ENCODE measurements around the gene KAT7. TPM values are rescaled to one million over a fixed set of nuclear protein-coding genes. Genes with fewer than 3 reads are reported as not detected.
"Not testable (repeated sequence)": the region's sequence is repeated elsewhere in the genome, so short reads cannot be mapped to it uniquely, and the experiment has no call there.

Gene KAT7
- total RNA-seq, 1 donor from 2014 or later = 63.2 TPM

- DNase-seq (ENCODE audit: low spot score); intact Hi-C loops (cut with DNase I): not testable (repeated sequence)
These were observed 29.9 kb upstream of the KAT7 start for GRCh38 chr17:49758464-49759010.

GRCh38 chr17:49759203-49759602, 29.3 kb upstream of the KAT7 start:
- intact Hi-C loops (cut with DNase I) = no loop called here
- DNase-seq (ENCODE audit: low spot score) = no peak

GRCh38 chr17:49760296-49760695, 28.2 kb upstream of the KAT7 start:
- DNase-seq (ENCODE audit: low spot score) = no peak
- intact Hi-C loops (cut with DNase I) = loop anchor here (5.0 kb wide), 1 partner anchor 33 kb away; no protein-coding TSS in a partner anchor

- intact Hi-C loops (cut with DNase I) = loop anchor here (5.0 kb wide), 1 partner anchor 34 kb away; no protein-coding TSS in a partner anchor
- DNase-seq (ENCODE audit: low spot score) = no peak
These were observed 27.4 kb upstream of the KAT7 start for GRCh38 chr17:49760932-49761558.

- intact Hi-C loops (cut with DNase I) = loop anchor here (5.0 kb wide), 1 partner anchor 35 kb away; no protein-coding TSS in a partner anchor
- no peak for DNase-seq (ENCODE audit: low spot score)
These were observed 26.1 kb upstream of the KAT7 start for GRCh38 chr17:49762151-49762941.

GRCh38 chr17:49763735-49764558, 24.5 kb upstream of the KAT7 start, which contains the start of gene FAM117A:
TSS of gene FAM117A (minus strand) at chr17:49764131. CDS start at chr17:49764087, 44 bp downstream.
- DNase-seq (ENCODE audit: low spot score) = peak; percentile 97

GRCh38 chr17:49764559-49765180, 23.8 kb upstream of the KAT7 start:
- intact Hi-C loops (cut with DNase I) = loop anchor here (5.0 kb wide), 1 partner anchor 37 kb away; no protein-coding TSS in a partner anchor
- no peak for DNase-seq (ENCODE audit: low spot score)

More at GRCh38 chr17:49763735-49764558, 24.5 kb upstream of the KAT7 start, which contains the start of gene FAM117A:
- intact Hi-C loops (cut with DNase I) = loop anchor here (5.0 kb wide), 1 partner anchor 37 kb away; no protein-coding TSS in a partner anchor

GRCh38 chr17:49766918-49767530, 21.5 kb upstream of the KAT7 start:
- intact Hi-C loops (cut with DNase I) = no loop called here
- DNase-seq (ENCODE audit: low spot score) = no peak

- DNase-seq (ENCODE audit: low spot score) = no peak
- intact Hi-C loops (cut with DNase I) = no loop called here
These were observed 12.8 kb upstream of the KAT7 start for GRCh38 chr17:49775546-49776260.

GRCh38 chr17:49776551-49777300, 11.8 kb upstream of the KAT7 start:
- no peak for DNase-seq (ENCODE audit: low spot score)
- intact Hi-C loops (cut with DNase I) = no loop called here

- intact Hi-C loops (cut with DNase I) = no loop called here
- DNase-seq (ENCODE audit: low spot score) = no peak
These were observed 10.9 kb upstream of the KAT7 start for GRCh38 chr17:49777563-49777962.

GRCh38 chr17:49779156-49779738, 9.2 kb upstream of the KAT7 start:
- intact Hi-C loops (cut with DNase I) = no loop called here

GRCh38 chr17:49779739-49780231, 8.7 kb upstream of the KAT7 start:
- intact Hi-C loops (cut with DNase I) = loop anchor here (5.0 to 10.0 kb wide), 2 partner anchors 75 to 212 kb away; partner anchors contain the start of gene SLC35B1
- DNase-seq (ENCODE audit: low spot score) = no peak

More at GRCh38 chr17:49779156-49779738, 9.2 kb upstream of the KAT7 start:
- no peak for DNase-seq (ENCODE audit: low spot score)

GRCh38 chr17:49783071-49783715, 5.3 kb upstream of the KAT7 start:
- no peak for DNase-seq (ENCODE audit: low spot score)
- intact Hi-C loops (cut with DNase I) = loop anchor here (5.0 to 10.0 kb wide), 2 partner anchors 78 to 216 kb away; partner anchors contain the start of gene SLC35B1

- intact Hi-C loops (cut with DNase I) = loop anchor here (5.0 to 10.0 kb wide), 2 partner anchors 79 to 216 kb away; partner anchors contain the start of gene SLC35B1
- DNase-seq (ENCODE audit: low spot score) = no peak
These were observed 4.7 kb upstream of the KAT7 start for GRCh38 chr17:49783791-49784190.

GRCh38 chr17:49784636-49785035, 3.8 kb upstream of the KAT7 start:
- intact Hi-C loops (cut with DNase I) = loop anchor here (5.0 to 10.0 kb wide), 2 partner anchors 80 to 217 kb away; partner anchors contain the start of gene SLC35B1
- DNase-seq (ENCODE audit: low spot score) = no peak
